ENCODE measurements around the gene MYRIP. TPM values are rescaled to one million over a fixed set of nuclear protein-coding genes. Genes with fewer than 3 reads are reported as not detected.
"Not testable (repeated sequence)": the region's sequence is repeated elsewhere in the genome, so short reads cannot be mapped to it uniquely, and the experiment has no call there.

MYRIP gene
- total RNA-seq, 2 experiments from 2014 or later = not detected

- H3K27me3 Mint-ChIP-seq (ENCODE audit: low read depth) = peaks cover 2% of the 10 kb centered on the region
- no peaks in the 10 kb centered on the region for H3K9me3 Mint-ChIP-seq
- intact Hi-C loops (cut with micrococcal nuclease) = no loop called here
- H3K36me3 Mint-ChIP-seq (ENCODE audit: low read depth) = no peaks in the 10 kb centered on the region
- H3K4me1 Mint-ChIP-seq (ENCODE audit: low read depth) = no peaks in the 10 kb centered on the region
- CTCF ChIA-PET = interaction anchor here (1.2 kb wide), 1 partner anchor 62 kb away, joined by 3 read pairs; no protein-coding TSS in a partner anchor
- no peak for DNase-seq
- no peak overlapping the region for H3K4me3 Mint-ChIP-seq
- H3K27ac Mint-ChIP-seq = no peak overlapping the region
Observed at GRCh38 chr3:40116478-40117177, 307.2 kb downstream of the MYRIP start.

- H3K36me3 Mint-ChIP-seq (ENCODE audit: low read depth) = no peaks in the 10 kb centered on the region
- CTCF ChIA-PET = interaction anchor here (1.2 kb wide), 1 partner anchor 60 kb away, joined by 3 read pairs; no protein-coding TSS in a partner anchor
- no peaks in the 10 kb centered on the region for H3K4me1 Mint-ChIP-seq (ENCODE audit: low read depth)
- H3K9me3 Mint-ChIP-seq = no peaks in the 10 kb centered on the region
- no peak for DNase-seq
- H3K27ac Mint-ChIP-seq = no peak overlapping the region
- H3K27me3 Mint-ChIP-seq (ENCODE audit: low read depth) = peaks cover 2% of the 10 kb centered on the region
- intact Hi-C loops (cut with micrococcal nuclease) = no loop called here
- H3K4me3 Mint-ChIP-seq = no peak overlapping the region
Observed at GRCh38 chr3:40118091-40118490, 308.7 kb downstream of the MYRIP start.

- CTCF ChIA-PET = no interaction called here
- no peak for DNase-seq
- H3K36me3 Mint-ChIP-seq (ENCODE audit: low read depth) = no peaks in the 10 kb centered on the region
- no peak overlapping the region for H3K27ac Mint-ChIP-seq
- H3K27me3 Mint-ChIP-seq (ENCODE audit: low read depth) = peaks cover 2% of the 10 kb centered on the region
- no peaks in the 10 kb centered on the region for H3K9me3 Mint-ChIP-seq
- no peak overlapping the region for H3K4me3 Mint-ChIP-seq
- intact Hi-C loops (cut with micrococcal nuclease) = no loop called here
- H3K4me1 Mint-ChIP-seq (ENCODE audit: low read depth) = no peaks in the 10 kb centered on the region
Observed at GRCh38 chr3:40120067-40120692, 310.8 kb downstream of the MYRIP start.

GRCh38 chr3:40120806-40121205 lies 311.4 kb downstream of the MYRIP start:
- Mint-ChIP-seq H3K4me3 (no peak overlapping the region), H3K9me3 (no peaks in the 10 kb centered on the region), H3K36me3 (ENCODE audit: low read depth) (no peaks in the 10 kb centered on the region), H3K27me3 (ENCODE audit: low read depth) (peaks cover 2% of the 10 kb centered on the region), H3K4me1 (ENCODE audit: low read depth) (no peaks in the 10 kb centered on the region), H3K27ac (no peak overlapping the region)
- DNase-seq = no peak
- intact Hi-C loops (cut with micrococcal nuclease) = no loop called here
- CTCF ChIA-PET = no interaction called here

GRCh38 chr3:40124918-40125317 lies 315.5 kb downstream of the MYRIP start:
- no peaks in the 10 kb centered on the region for H3K9me3 Mint-ChIP-seq
- H3K4me3 Mint-ChIP-seq = no peak overlapping the region
- intact Hi-C loops (cut with micrococcal nuclease) = no loop called here
- H3K36me3 Mint-ChIP-seq (ENCODE audit: low read depth) = no peaks in the 10 kb centered on the region
- CTCF ChIA-PET = no interaction called here
- no peaks in the 10 kb centered on the region for H3K4me1 Mint-ChIP-seq (ENCODE audit: low read depth)
- no peak for DNase-seq
- H3K27ac Mint-ChIP-seq = no peak overlapping the region
- H3K27me3 Mint-ChIP-seq (ENCODE audit: low read depth) = no peaks in the 10 kb centered on the region

GRCh38 chr3:40128166-40128565 lies 318.8 kb downstream of the MYRIP start:
- CTCF ChIA-PET = interaction anchor here (0.6 kb wide), 1 partner anchor 456 kb away, joined by 3 read pairs; no protein-coding TSS in a partner anchor
- no peaks in the 10 kb centered on the region for H3K36me3 Mint-ChIP-seq (ENCODE audit: low read depth)
- H3K27me3 Mint-ChIP-seq (ENCODE audit: low read depth) = no peaks in the 10 kb centered on the region
- intact Hi-C loops (cut with micrococcal nuclease) = no loop called here
- no peak for DNase-seq
- H3K27ac Mint-ChIP-seq = no peak overlapping the region
- no peaks in the 10 kb centered on the region for H3K9me3 Mint-ChIP-seq
- H3K4me3 Mint-ChIP-seq = no peak overlapping the region
- no peaks in the 10 kb centered on the region for H3K4me1 Mint-ChIP-seq (ENCODE audit: low read depth)

GRCh38 chr3:40129510-40129909 lies 320.1 kb downstream of the MYRIP start:
- peaks cover 6% of the 10 kb centered on the region for H3K9me3 Mint-ChIP-seq
- H3K27ac Mint-ChIP-seq = no peak overlapping the region
- no peaks in the 10 kb centered on the region for H3K4me1 Mint-ChIP-seq (ENCODE audit: low read depth)
- CTCF ChIA-PET = no interaction called here
- H3K27me3 Mint-ChIP-seq (ENCODE audit: low read depth) = no peaks in the 10 kb centered on the region
- no peaks in the 10 kb centered on the region for H3K36me3 Mint-ChIP-seq (ENCODE audit: low read depth)
- DNase-seq = no peak
- H3K4me3 Mint-ChIP-seq = no peak overlapping the region
- intact Hi-C loops (cut with micrococcal nuclease) = no loop called here

GRCh38 chr3:40129981-40130380 lies 320.6 kb downstream of the MYRIP start:
- Mint-ChIP-seq H3K9me3 (peaks cover 6% of the 10 kb centered on the region), H3K36me3 (ENCODE audit: low read depth) (no peaks in the 10 kb centered on the region), H3K27me3 (ENCODE audit: low read depth) (no peaks in the 10 kb centered on the region), H3K4me1 (ENCODE audit: low read depth) (no peaks in the 10 kb centered on the region), H3K27ac (no peak overlapping the region), H3K4me3 (no peak overlapping the region)
- CTCF ChIA-PET = no interaction called here
- no peak for DNase-seq
- intact Hi-C loops (cut with micrococcal nuclease) = no loop called here

- Mint-ChIP-seq H3K36me3 (ENCODE audit: low read depth) (no peaks in the 10 kb centered on the region), H3K27ac (no peak overlapping the region), H3K27me3 (ENCODE audit: low read depth) (no peaks in the 10 kb centered on the region), H3K9me3 (peaks cover 10% of the 10 kb centered on the region), H3K4me1 (ENCODE audit: low read depth) (no peaks in the 10 kb centered on the region), H3K4me3 (no peak overlapping the region)
- CTCF ChIA-PET = no interaction called here
- intact Hi-C loops (cut with micrococcal nuclease) = no loop called here
- no peak for DNase-seq
Observed at GRCh38 chr3:40130721-40131120, 321.3 kb downstream of the MYRIP start.

GRCh38 chr3:40133886-40134575 lies 324.6 kb downstream of the MYRIP start:
- H3K9me3 Mint-ChIP-seq = peaks cover 14% of the 10 kb centered on the region
- intact Hi-C loops (cut with micrococcal nuclease); H3K27me3 Mint-ChIP-seq (ENCODE audit: low read depth); CTCF ChIA-PET; H3K36me3 Mint-ChIP-seq (ENCODE audit: low read depth); H3K4me1 Mint-ChIP-seq (ENCODE audit: low read depth); H3K4me3 Mint-ChIP-seq; H3K27ac Mint-ChIP-seq; DNase-seq: not testable (repeated sequence)

- Mint-ChIP-seq H3K4me3 (no peak overlapping the region), H3K27ac (no peak overlapping the region), H3K4me1 (ENCODE audit: low read depth) (no peaks in the 10 kb centered on the region), H3K27me3 (ENCODE audit: low read depth) (peaks cover 3% of the 10 kb centered on the region), H3K36me3 (ENCODE audit: low read depth) (no peaks in the 10 kb centered on the region), H3K9me3 (peaks cover 16% of the 10 kb centered on the region)
- CTCF ChIA-PET = no interaction called here
- intact Hi-C loops (cut with micrococcal nuclease) = no loop called here
- DNase-seq = no peak
Observed at GRCh38 chr3:40137591-40138295, 328.3 kb downstream of the MYRIP start.

- Mint-ChIP-seq H3K9me3 (peaks cover 2% of the 10 kb centered on the region), H3K4me1 (ENCODE audit: low read depth) (no peaks in the 10 kb centered on the region), H3K36me3 (ENCODE audit: low read depth) (no peaks in the 10 kb centered on the region), H3K27me3 (ENCODE audit: low read depth) (peaks cover 6% of the 10 kb centered on the region), H3K4me3 (no peak overlapping the region), H3K27ac (no peak overlapping the region)
- CTCF ChIA-PET = no interaction called here
- intact Hi-C loops (cut with micrococcal nuclease) = no loop called here
- DNase-seq = no peak
Observed at GRCh38 chr3:40143283-40144090, 334.1 kb downstream of the MYRIP start.
